Measurements from ENCODE around the gene CUBN. TPM values are rescaled to one million over a fixed set of nuclear protein-coding genes. Genes with fewer than 3 reads are reported as not detected.

CUBN gene
- total RNA-seq, 3 donors from 2014 or later: 0.14 to 0.26 (median 0.25) TPM

GRCh38 chr10:17062009-17062408, 67.6 kb downstream of the CUBN start:
- ATAC-seq: no peak
- no peaks in the 10 kb centered on the region for H3K27me3 Mint-ChIP-seq (ENCODE audit: low read depth)
- H3K4me3 Mint-ChIP-seq: no peak overlapping the region
- peaks cover 19% of the 10 kb centered on the region for H3K36me3 Mint-ChIP-seq (ENCODE audit: insufficient read depth)
- peaks cover 25% of the 10 kb centered on the region for H3K4me1 Mint-ChIP-seq (ENCODE audit: low read depth)
- no peak for DNase-seq
- no peaks in the 10 kb centered on the region for H3K9me3 Mint-ChIP-seq

- peaks cover 24% of the 10 kb centered on the region for H3K36me3 Mint-ChIP-seq (ENCODE audit: insufficient read depth)
- H3K4me3 Mint-ChIP-seq: no peak overlapping the region
- no peaks in the 10 kb centered on the region for H3K27me3 Mint-ChIP-seq (ENCODE audit: low read depth)
- no peaks in the 10 kb centered on the region for H3K9me3 Mint-ChIP-seq
- ATAC-seq (peak in 1 of 2 donors; percentile 38), DNase-seq (no peak)
- peaks cover 22% of the 10 kb centered on the region for H3K4me1 Mint-ChIP-seq (ENCODE audit: low read depth)
These were observed 68.2 kb downstream of the CUBN start for GRCh38 chr10:17061418-17061817.

- ATAC-seq (no peak), DNase-seq (no peak)
- H3K4me1 Mint-ChIP-seq (ENCODE audit: low read depth): peaks cover 22% of the 10 kb centered on the region
- H3K9me3 Mint-ChIP-seq: no peaks in the 10 kb centered on the region
- H3K4me3 Mint-ChIP-seq: no peak overlapping the region
- H3K27me3 Mint-ChIP-seq (ENCODE audit: low read depth): no peaks in the 10 kb centered on the region
- H3K36me3 Mint-ChIP-seq (ENCODE audit: insufficient read depth): peaks cover 20% of the 10 kb centered on the region
These were observed 69.3 kb downstream of the CUBN start for GRCh38 chr10:17060289-17060688.

- ATAC-seq (no peak), DNase-seq (no peak)
- H3K36me3 Mint-ChIP-seq (ENCODE audit: insufficient read depth): peaks cover 16% of the 10 kb centered on the region
- H3K27me3 Mint-ChIP-seq (ENCODE audit: low read depth): no peaks in the 10 kb centered on the region
- no peak overlapping the region for H3K4me3 Mint-ChIP-seq
- peaks cover 22% of the 10 kb centered on the region for H3K4me1 Mint-ChIP-seq (ENCODE audit: low read depth)
- no peaks in the 10 kb centered on the region for H3K9me3 Mint-ChIP-seq
These were observed 70.4 kb downstream of the CUBN start for GRCh38 chr10:17059197-17059688.

GRCh38 chr10:17058093-17058492, 71.5 kb downstream of the CUBN start:
- no peaks in the 10 kb centered on the region for H3K9me3 Mint-ChIP-seq
- DNase-seq (no peak), ATAC-seq (no peak)
- H3K36me3 Mint-ChIP-seq (ENCODE audit: insufficient read depth): peaks cover 12% of the 10 kb centered on the region
- H3K27me3 Mint-ChIP-seq (ENCODE audit: low read depth): no peaks in the 10 kb centered on the region
- H3K4me1 Mint-ChIP-seq (ENCODE audit: low read depth): peaks cover 23% of the 10 kb centered on the region
- no peak overlapping the region for H3K4me3 Mint-ChIP-seq

GRCh38 chr10:17056781-17057428, 72.7 kb downstream of the CUBN start:
- no peak for ATAC-seq

GRCh38 chr10:17053513-17053912, 76.1 kb downstream of the CUBN start:
- peaks cover 1% of the 10 kb centered on the region for H3K4me1 Mint-ChIP-seq (ENCODE audit: low read depth)

More at GRCh38 chr10:17056781-17057428, 72.7 kb downstream of the CUBN start:
- peaks cover 13% of the 10 kb centered on the region for H3K36me3 Mint-ChIP-seq (ENCODE audit: insufficient read depth)
- DNase-seq: no peak
- peaks cover 2% of the 10 kb centered on the region for H3K9me3 Mint-ChIP-seq
- peaks cover 14% of the 10 kb centered on the region for H3K4me1 Mint-ChIP-seq (ENCODE audit: low read depth)
- H3K4me3 Mint-ChIP-seq: no peak overlapping the region
- no peaks in the 10 kb centered on the region for H3K27me3 Mint-ChIP-seq (ENCODE audit: low read depth)

GRCh38 chr10:17053061-17053460, 76.5 kb downstream of the CUBN start:
- DNase-seq (no peak), ATAC-seq (no peak)
- Mint-ChIP-seq H3K9me3 (peaks cover 8% of the 10 kb centered on the region), H3K4me3 (no peak overlapping the region), H3K27me3 (ENCODE audit: low read depth) (no peaks in the 10 kb centered on the region), H3K36me3 (ENCODE audit: insufficient read depth) (peaks cover 24% of the 10 kb centered on the region), H3K4me1 (ENCODE audit: low read depth) (peaks cover 1% of the 10 kb centered on the region)

More at GRCh38 chr10:17053513-17053912, 76.1 kb downstream of the CUBN start:
- H3K36me3 Mint-ChIP-seq (ENCODE audit: insufficient read depth): peaks cover 24% of the 10 kb centered on the region
- H3K4me3 Mint-ChIP-seq: no peak overlapping the region
- peaks cover 8% of the 10 kb centered on the region for H3K9me3 Mint-ChIP-seq
- no peaks in the 10 kb centered on the region for H3K27me3 Mint-ChIP-seq (ENCODE audit: low read depth)
- ATAC-seq (no peak), DNase-seq (no peak)

GRCh38 chr10:17051851-17052250, 77.8 kb downstream of the CUBN start:
- no peak overlapping the region for H3K4me3 Mint-ChIP-seq
- peaks cover 18% of the 10 kb centered on the region for H3K36me3 Mint-ChIP-seq (ENCODE audit: insufficient read depth)
- no peak for DNase-seq

GRCh38 chr10:17049195-17049594, 80.4 kb downstream of the CUBN start:
- Mint-ChIP-seq H3K4me1 (ENCODE audit: low read depth) (peaks cover 1% of the 10 kb centered on the region), H3K9me3 (peaks cover 8% of the 10 kb centered on the region), H3K36me3 (ENCODE audit: insufficient read depth) (peaks cover 14% of the 10 kb centered on the region), H3K27me3 (ENCODE audit: low read depth) (no peaks in the 10 kb centered on the region), H3K4me3 (no peak overlapping the region)
- no peak for ATAC-seq
- no peak for DNase-seq

More at GRCh38 chr10:17051851-17052250, 77.8 kb downstream of the CUBN start:
- H3K4me1 Mint-ChIP-seq (ENCODE audit: low read depth): peaks cover 1% of the 10 kb centered on the region
- H3K9me3 Mint-ChIP-seq: peaks cover 8% of the 10 kb centered on the region
- no peaks in the 10 kb centered on the region for H3K27me3 Mint-ChIP-seq (ENCODE audit: low read depth)
- ATAC-seq: no peak

- peaks cover 16% of the 10 kb centered on the region for H3K36me3 Mint-ChIP-seq (ENCODE audit: insufficient read depth)
- no peaks in the 10 kb centered on the region for H3K4me1 Mint-ChIP-seq (ENCODE audit: low read depth)
- H3K4me3 Mint-ChIP-seq: no peak overlapping the region
- ATAC-seq: no peak
- H3K9me3 Mint-ChIP-seq: peaks cover 8% of the 10 kb centered on the region
- no peak for DNase-seq
- no peaks in the 10 kb centered on the region for H3K27me3 Mint-ChIP-seq (ENCODE audit: low read depth)
These were observed 81.7 kb downstream of the CUBN start for GRCh38 chr10:17047908-17048307.

- Mint-ChIP-seq H3K9me3 (peaks cover 7% of the 10 kb centered on the region), H3K27me3 (ENCODE audit: low read depth) (no peaks in the 10 kb centered on the region), H3K4me1 (ENCODE audit: low read depth) (no peaks in the 10 kb centered on the region), H3K4me3 (no peak overlapping the region), H3K36me3 (ENCODE audit: insufficient read depth) (peaks cover 16% of the 10 kb centered on the region)
- no peak for DNase-seq
- ATAC-seq: no peak
These were observed 82.6 kb downstream of the CUBN start for GRCh38 chr10:17046989-17047388.

GRCh38 chr10:17043586-17043985, 86.0 kb downstream of the CUBN start:
- ATAC-seq (no peak), DNase-seq (no peak)
- H3K9me3 Mint-ChIP-seq: no peaks in the 10 kb centered on the region
- no peak overlapping the region for H3K4me3 Mint-ChIP-seq
- H3K36me3 Mint-ChIP-seq (ENCODE audit: insufficient read depth): peaks cover 5% of the 10 kb centered on the region
- H3K27me3 Mint-ChIP-seq (ENCODE audit: low read depth): no peaks in the 10 kb centered on the region
- peaks cover 3% of the 10 kb centered on the region for H3K4me1 Mint-ChIP-seq (ENCODE audit: low read depth)

GRCh38 chr10:17041626-17042520, 87.7 kb downstream of the CUBN start:
- H3K4me3 Mint-ChIP-seq: no peak overlapping the region
- ATAC-seq (no peak), DNase-seq (no peak)
- H3K27me3 Mint-ChIP-seq (ENCODE audit: low read depth): no peaks in the 10 kb centered on the region
- H3K4me1 Mint-ChIP-seq (ENCODE audit: low read depth): peaks cover 3% of the 10 kb centered on the region
- peaks cover 5% of the 10 kb centered on the region for H3K36me3 Mint-ChIP-seq (ENCODE audit: insufficient read depth)
- no peaks in the 10 kb centered on the region for H3K9me3 Mint-ChIP-seq
